ENCODE results near the gene PPP1R14D.

PPP1R14D gene

GRCh38 chr15:40775740-40776536 lies 52.6 kb downstream of the PPP1R14D start:
- H3K9me2 ChIP-seq (replicated peaks; ENCODE audit: low read depth, low read length) = no peaks in the 10 kb centered on the region
- no peaks in the 10 kb centered on the region for H3K27me3 ChIP-seq (ENCODE audit: insufficient read depth, low read length, poor library complexity, severe bottlenecking)
- no peaks in the 10 kb centered on the region for H4K20me1 ChIP-seq (ENCODE audit: insufficient read depth, low read length, poor library complexity, severe bottlenecking)
- H3K79me2 ChIP-seq (ENCODE audit: insufficient read depth, low read length) = no peaks in the 10 kb centered on the region
- H3K4me1 ChIP-seq (ENCODE audit: insufficient read depth, low read length, poor library complexity, severe bottlenecking) = peaks cover 12% of the 10 kb centered on the region
- H3F3A ChIP-seq (ENCODE audit: low read depth) = no peaks in the 10 kb centered on the region
- no peak overlapping the region for H2AFZ ChIP-seq (ENCODE audit: low read length)
- H3K4me2 ChIP-seq (ENCODE audit: low read depth, low read length, poor library complexity, severe bottlenecking) = no peak overlapping the region
- TF ChIP-seq CTCF (conservative IDR thresholded peaks at IDR 0.05; ENCODE audit: low read length) (no peak), EZH2phosphoT487 (IDR thresholded peaks at IDR 0.05; ENCODE audit: borderline replicate concordance) (no peak)
- H3K4me3 ChIP-seq (ENCODE audit: low read length, poor library complexity, severe bottlenecking) = no peak overlapping the region
- peaks cover 29% of the 10 kb centered on the region for H3K36me3 ChIP-seq (ENCODE audit: insufficient read depth, low read length)
- no peak overlapping the region for H3K9ac ChIP-seq (ENCODE audit: low read depth, low read length, poor library complexity, severe bottlenecking)
- H3K9me3 ChIP-seq (ENCODE audit: insufficient read depth, low read depth, low read length) = no peaks in the 10 kb centered on the region

GRCh38 chr15:40775007-40775406 lies 53.5 kb downstream of the PPP1R14D start:
- no peaks in the 10 kb centered on the region for H3K9me2 ChIP-seq (replicated peaks; ENCODE audit: low read depth, low read length)
- no peak for TF ChIP-seq EZH2phosphoT487 (IDR thresholded peaks at IDR 0.05; ENCODE audit: borderline replicate concordance)
- no peak for TF ChIP-seq CTCF (conservative IDR thresholded peaks at IDR 0.05; ENCODE audit: low read length)
- H3K4me1 ChIP-seq (ENCODE audit: insufficient read depth, low read length, poor library complexity, severe bottlenecking) = peaks cover 21% of the 10 kb centered on the region
- peaks cover 29% of the 10 kb centered on the region for H3K36me3 ChIP-seq (ENCODE audit: insufficient read depth, low read length)
- H3K9me3 ChIP-seq (ENCODE audit: insufficient read depth, low read depth, low read length) = no peaks in the 10 kb centered on the region
- H3K27me3 ChIP-seq (ENCODE audit: insufficient read depth, low read length, poor library complexity, severe bottlenecking) = no peaks in the 10 kb centered on the region
- no peak overlapping the region for H3K4me3 ChIP-seq (ENCODE audit: low read length, poor library complexity, severe bottlenecking)
- H3F3A ChIP-seq (ENCODE audit: low read depth) = peaks cover 3% of the 10 kb centered on the region; the same call in 1 of the 2 replicates
- H3K9ac ChIP-seq (ENCODE audit: low read depth, low read length, poor library complexity, severe bottlenecking) = no peak overlapping the region
- H3K4me2 ChIP-seq (ENCODE audit: low read depth, low read length, poor library complexity, severe bottlenecking) = no peak overlapping the region
- H4K20me1 ChIP-seq (ENCODE audit: insufficient read depth, low read length, poor library complexity, severe bottlenecking) = no peaks in the 10 kb centered on the region
- H2AFZ ChIP-seq (ENCODE audit: low read length) = no peak overlapping the region
- H3K79me2 ChIP-seq (ENCODE audit: insufficient read depth, low read length) = no peaks in the 10 kb centered on the region

GRCh38 chr15:40773902-40774301 lies 54.6 kb downstream of the PPP1R14D start:
- Histone ChIP-seq H3K9me3 (ENCODE audit: insufficient read depth, low read depth, low read length) (no peaks in the 10 kb centered on the region), H2AFZ (ENCODE audit: low read length) (no peak overlapping the region), H3K9me2 (replicated peaks; ENCODE audit: low read depth, low read length) (no peaks in the 10 kb centered on the region), H3K79me2 (ENCODE audit: insufficient read depth, low read length) (no peaks in the 10 kb centered on the region), H3K27me3 (ENCODE audit: insufficient read depth, low read length, poor library complexity, severe bottlenecking) (no peaks in the 10 kb centered on the region), H3K4me2 (ENCODE audit: low read depth, low read length, poor library complexity, severe bottlenecking) (no peak overlapping the region), H3K4me3 (ENCODE audit: low read length, poor library complexity, severe bottlenecking) (no peak overlapping the region), H3K9ac (ENCODE audit: low read depth, low read length, poor library complexity, severe bottlenecking) (no peak overlapping the region), H3K36me3 (ENCODE audit: insufficient read depth, low read length) (peaks cover 23% of the 10 kb centered on the region), H4K20me1 (ENCODE audit: insufficient read depth, low read length, poor library complexity, severe bottlenecking) (no peaks in the 10 kb centered on the region), H3K4me1 (ENCODE audit: insufficient read depth, low read length, poor library complexity, severe bottlenecking) (peaks cover 31% of the 10 kb centered on the region), H3F3A (ENCODE audit: low read depth) (peaks cover 13% of the 10 kb centered on the region)
- no peak for TF ChIP-seq EZH2phosphoT487 (IDR thresholded peaks at IDR 0.05; ENCODE audit: borderline replicate concordance)
- no peak for TF ChIP-seq CTCF (conservative IDR thresholded peaks at IDR 0.05; ENCODE audit: low read length)
